ENCODE results near the gene COL6A3. TPM values are rescaled to one million over a fixed set of nuclear protein-coding genes. Genes with fewer than 3 reads are reported as not detected.

The COL6A3 gene
- polyA plus RNA-seq, 2 of the 4 experiments (the other 2 are of a cell fraction): 0.10 to 0.28 TPM

GRCh38 chr2:237345411-237345810, 68.6 kb downstream of the COL6A3 start:
- POLR2A ChIA-PET: no interaction called here
- no peaks in the 10 kb centered on the region for H3K9me3 ChIP-seq
- FAIRE-seq (no peak), DNase-seq (ENCODE audit: low read depth in 1 of 2, low spot score in 1 of 2) (no peak), ATAC-seq (no peak)
- H3K27ac ChIP-seq: no peak overlapping the region
- CTCF ChIA-PET: interaction anchor here (1.1 to 1.6 kb wide), 3 partner anchors 9 to 400 kb away, joined by 3 to 4 read pairs (median 4); no protein-coding TSS in a partner anchor
- WGBS (ENCODE audit: missing lambda C conversion rate): 55% methylated on average over 7 of the region's 7 CpGs
- no peaks in the 10 kb centered on the region for H3K4me1 ChIP-seq
- no peak overlapping the region for H3K4me3 ChIP-seq
- no peak overlapping the region for H3K4me2 ChIP-seq
- TF ChIP-seq ZC3H11A (IDR thresholded peaks at IDR 0.05) (no peak), PBX3 (IDR thresholded peaks at IDR 0.05) (no peak), TFCP2L1 (CRISPR knock-in tag; IDR thresholded peaks at IDR 0.05) (no peak), MAZ (IDR thresholded peaks at IDR 0.05; ENCODE audit: borderline replicate concordance, low read depth, low read length) (no peak), ZNF302 (CRISPR knock-in tag; IDR thresholded peaks at IDR 0.05) (no peak), ZFP36 (IDR thresholded peaks at IDR 0.05; ENCODE audit: borderline replicate concordance, partially characterized antibody) (no peak), CBX8 (IDR thresholded peaks at IDR 0.05) (no peak), RFX5 (IDR thresholded peaks at IDR 0.05) (no peak), EHF (CRISPR knock-in tag; IDR thresholded peaks at IDR 0.05) (no peak), RNF2 (IDR thresholded peaks at IDR 0.05; ENCODE audit: borderline replicate concordance, low read depth) (no peak), HOXB5 (CRISPR knock-in tag; IDR thresholded peaks at IDR 0.05) (no peak), PHF8 (IDR thresholded peaks at IDR 0.05; ENCODE audit: borderline replicate concordance, low read depth) (no peak), RARB (CRISPR knock-in tag; IDR thresholded peaks at IDR 0.05) (no peak), JUN (IDR thresholded peaks at IDR 0.05) (no peak), SMC3 (IDR thresholded peaks at IDR 0.05) (no peak), CEBPB (IDR thresholded peaks at IDR 0.05) (no peak), CHD2 (IDR thresholded peaks at IDR 0.05; ENCODE audit: low read length, partially characterized antibody) (no peak), EP300 (IDR thresholded peaks at IDR 0.05) (no peak), GATA3 (IDR thresholded peaks at IDR 0.05; ENCODE audit: borderline replicate concordance) (no peak)

- ChIA-PET POLR2A (no interaction called here), CTCF (interaction anchor here (1.1 to 1.4 kb wide), 2 partner anchors 10 to 400 kb away, joined by 3 to 4 read pairs; no protein-coding TSS in a partner anchor)
- H3K4me3 ChIP-seq: no peak overlapping the region
Observed at GRCh38 chr2:237344942-237345341, 69.0 kb downstream of the COL6A3 start.

GRCh38 chr2:237343993-237344392, 70.0 kb downstream of the COL6A3 start:
- no peak overlapping the region for H3K27ac ChIP-seq
- ATAC-seq (no peak), FAIRE-seq (no peak), DNase-seq (ENCODE audit: low read depth in 1 of 2, low spot score in 1 of 2) (no peak)
- 49% methylated on average over 9 of the region's 9 CpGs for WGBS (ENCODE audit: missing lambda C conversion rate)
- H3K4me1 ChIP-seq: no peaks in the 10 kb centered on the region
- H3K9me3 ChIP-seq: no peaks in the 10 kb centered on the region
- TF ChIP-seq RAD21 (conservative IDR thresholded peaks at IDR 0.05 in 1 of 2, IDR thresholded peaks at IDR 0.05 in 1 of 2) (no peak), EHMT2 (IDR thresholded peaks at IDR 0.05; ENCODE audit: low read depth) (no peak), ZNF302 (CRISPR knock-in tag; IDR thresholded peaks at IDR 0.05) (no peak), RCOR1 (IDR thresholded peaks at IDR 0.05; ENCODE audit: low read depth, low read length) (no peak), ZSCAN20 (CRISPR knock-in tag; IDR thresholded peaks at IDR 0.05) (no peak), NR3C1 (IDR thresholded peaks at IDR 0.05) (no peak), CHD2 (IDR thresholded peaks at IDR 0.05; ENCODE audit: low read length, partially characterized antibody) (no peak), CTCF (IDR thresholded peaks at IDR 0.05) (no peak), HOXB13 (CRISPR knock-in tag; IDR thresholded peaks at IDR 0.05; ENCODE audit: low read depth) (no peak), EP300 (IDR thresholded peaks at IDR 0.05) (no peak), POLR2AphosphoS2 (conservative IDR thresholded peaks at IDR 0.05; ENCODE audit: low read length) (no peak), TP53 (CRISPR knock-in tag; IDR thresholded peaks at IDR 0.05) (no peak), CEBPB (IDR thresholded peaks at IDR 0.05) (no peak), FOSL2 (IDR thresholded peaks at IDR 0.05) (no peak), FOSL2 (CRISPR knock-in tag; IDR thresholded peaks at IDR 0.05) (no peak), HOXA7 (CRISPR knock-in tag; IDR thresholded peaks at IDR 0.05) (no peak), CBX8 (IDR thresholded peaks at IDR 0.05) (no peak)
- no peak overlapping the region for H3K4me2 ChIP-seq
- ChIA-PET CTCF (interaction anchor here (0.8 to 1.3 kb wide), 3 partner anchors 8 to 11 kb away, joined by 3 to 4 read pairs (median 3); no protein-coding TSS in a partner anchor), POLR2A (no interaction called here)
- H3K4me3 ChIP-seq: no peak overlapping the region

More at GRCh38 chr2:237344942-237345341, 69.0 kb downstream of the COL6A3 start:
- ATAC-seq (no peak), FAIRE-seq (no peak), DNase-seq (ENCODE audit: low read depth in 1 of 2, low spot score in 1 of 2) (no peak)
- no peak for TF ChIP-seq ZFP36 (IDR thresholded peaks at IDR 0.05; ENCODE audit: borderline replicate concordance, partially characterized antibody)
- no peak for TF ChIP-seq HOXB5 (CRISPR knock-in tag; IDR thresholded peaks at IDR 0.05)
- no peak for TF ChIP-seq MYC (IDR thresholded peaks at IDR 0.05; ENCODE audit: borderline replicate concordance, low read length)
- TF ChIP-seq FOSB (CRISPR knock-in tag; IDR thresholded peaks at IDR 0.05): no peak
- no peak for TF ChIP-seq SMC3 (IDR thresholded peaks at IDR 0.05)
- no peak for TF ChIP-seq HEYL (CRISPR knock-in tag; IDR thresholded peaks at IDR 0.05)
- TF ChIP-seq ZNF302 (CRISPR knock-in tag; IDR thresholded peaks at IDR 0.05): no peak
- no peak for TF ChIP-seq RARB (CRISPR knock-in tag; IDR thresholded peaks at IDR 0.05)
- no peak for TF ChIP-seq POLR2AphosphoS2 (conservative IDR thresholded peaks at IDR 0.05; ENCODE audit: low read length)
- H3K27ac ChIP-seq: no peak overlapping the region
- H3K9me3 ChIP-seq: no peaks in the 10 kb centered on the region
- no peak overlapping the region for H3K4me2 ChIP-seq
- H3K4me1 ChIP-seq: no peaks in the 10 kb centered on the region
- WGBS (ENCODE audit: missing lambda C conversion rate): 54% methylated on average over 6 of the region's 6 CpGs
